Measurements from ENCODE around the gene APOBEC3C.

DNA sequence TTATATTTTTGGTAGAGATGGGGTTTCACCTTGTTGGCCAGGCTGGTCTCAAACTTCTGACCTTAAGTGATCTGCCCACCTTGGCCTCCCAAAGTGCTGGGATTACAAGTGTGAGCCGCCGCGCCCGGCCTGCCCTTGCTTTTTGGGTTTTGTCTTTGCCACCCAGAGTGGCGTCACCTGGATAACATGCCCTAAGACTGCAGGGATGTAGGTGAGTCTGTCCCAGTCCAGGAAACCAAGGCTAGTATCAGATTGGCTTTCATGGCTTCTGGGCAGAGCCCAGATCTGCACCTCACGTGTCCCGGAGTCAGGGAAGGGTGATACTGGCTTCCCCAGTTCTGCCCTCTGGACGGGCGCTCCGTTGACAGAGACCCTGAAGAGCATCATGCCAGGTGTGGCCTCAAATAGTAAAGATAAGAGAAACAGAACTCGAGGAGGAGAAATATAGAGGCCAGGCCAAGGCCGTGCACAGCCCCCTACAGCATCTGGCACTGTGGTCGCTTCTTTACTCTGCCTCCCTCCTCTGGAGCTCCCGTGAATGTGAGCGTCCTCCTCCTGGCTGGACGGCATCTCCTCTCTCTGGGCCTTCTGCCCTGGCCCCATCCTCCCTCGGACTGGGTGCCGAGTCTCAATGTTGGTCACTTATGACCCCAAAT is 39.8 kb upstream of the APOBEC3C start:
- TF ChIP-seq, protein P1, sequence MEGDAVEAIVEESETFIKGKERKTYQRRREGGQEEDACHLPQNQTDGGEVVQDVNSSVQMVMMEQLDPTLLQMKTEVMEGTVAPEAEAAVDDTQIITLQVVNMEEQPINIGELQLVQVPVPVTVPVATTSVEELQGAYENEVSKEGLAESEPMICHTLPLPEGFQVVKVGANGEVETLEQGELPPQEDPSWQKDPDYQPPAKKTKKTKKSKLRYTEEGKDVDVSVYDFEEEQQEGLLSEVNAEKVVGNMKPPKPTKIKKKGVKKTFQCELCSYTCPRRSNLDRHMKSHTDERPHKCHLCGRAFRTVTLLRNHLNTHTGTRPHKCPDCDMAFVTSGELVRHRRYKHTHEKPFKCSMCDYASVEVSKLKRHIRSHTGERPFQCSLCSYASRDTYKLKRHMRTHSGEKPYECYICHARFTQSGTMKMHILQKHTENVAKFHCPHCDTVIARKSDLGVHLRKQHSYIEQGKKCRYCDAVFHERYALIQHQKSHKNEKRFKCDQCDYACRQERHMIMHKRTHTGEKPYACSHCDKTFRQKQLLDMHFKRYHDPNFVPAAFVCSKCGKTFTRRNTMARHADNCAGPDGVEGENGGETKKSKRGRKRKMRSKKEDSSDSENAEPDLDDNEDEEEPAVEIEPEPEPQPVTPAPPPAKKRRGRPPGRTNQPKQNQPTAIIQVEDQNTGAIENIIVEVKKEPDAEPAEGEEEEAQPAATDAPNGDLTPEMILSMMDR (IDR thresholded peaks at IDR 0.05), result no peak
- TF ChIP-seq POLR2A (IDR thresholded peaks at IDR 0.05), result no peak

Measured in thyroid gland (tissue), 4 donors.